ENCODE measurements around the gene CHADL.
"Not testable (repeated sequence)": the region's sequence is repeated elsewhere in the genome, so short reads cannot be mapped to it uniquely, and the experiment has no call there.

CHADL gene, protein sequence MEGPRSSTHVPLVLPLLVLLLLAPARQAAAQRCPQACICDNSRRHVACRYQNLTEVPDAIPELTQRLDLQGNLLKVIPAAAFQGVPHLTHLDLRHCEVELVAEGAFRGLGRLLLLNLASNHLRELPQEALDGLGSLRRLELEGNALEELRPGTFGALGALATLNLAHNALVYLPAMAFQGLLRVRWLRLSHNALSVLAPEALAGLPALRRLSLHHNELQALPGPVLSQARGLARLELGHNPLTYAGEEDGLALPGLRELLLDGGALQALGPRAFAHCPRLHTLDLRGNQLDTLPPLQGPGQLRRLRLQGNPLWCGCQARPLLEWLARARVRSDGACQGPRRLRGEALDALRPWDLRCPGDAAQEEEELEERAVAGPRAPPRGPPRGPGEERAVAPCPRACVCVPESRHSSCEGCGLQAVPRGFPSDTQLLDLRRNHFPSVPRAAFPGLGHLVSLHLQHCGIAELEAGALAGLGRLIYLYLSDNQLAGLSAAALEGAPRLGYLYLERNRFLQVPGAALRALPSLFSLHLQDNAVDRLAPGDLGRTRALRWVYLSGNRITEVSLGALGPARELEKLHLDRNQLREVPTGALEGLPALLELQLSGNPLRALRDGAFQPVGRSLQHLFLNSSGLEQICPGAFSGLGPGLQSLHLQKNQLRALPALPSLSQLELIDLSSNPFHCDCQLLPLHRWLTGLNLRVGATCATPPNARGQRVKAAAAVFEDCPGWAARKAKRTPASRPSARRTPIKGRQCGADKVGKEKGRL
- total RNA-seq = 0.54 to 1.5 (median 0.92) reads per million in 4 donors

DNA sequence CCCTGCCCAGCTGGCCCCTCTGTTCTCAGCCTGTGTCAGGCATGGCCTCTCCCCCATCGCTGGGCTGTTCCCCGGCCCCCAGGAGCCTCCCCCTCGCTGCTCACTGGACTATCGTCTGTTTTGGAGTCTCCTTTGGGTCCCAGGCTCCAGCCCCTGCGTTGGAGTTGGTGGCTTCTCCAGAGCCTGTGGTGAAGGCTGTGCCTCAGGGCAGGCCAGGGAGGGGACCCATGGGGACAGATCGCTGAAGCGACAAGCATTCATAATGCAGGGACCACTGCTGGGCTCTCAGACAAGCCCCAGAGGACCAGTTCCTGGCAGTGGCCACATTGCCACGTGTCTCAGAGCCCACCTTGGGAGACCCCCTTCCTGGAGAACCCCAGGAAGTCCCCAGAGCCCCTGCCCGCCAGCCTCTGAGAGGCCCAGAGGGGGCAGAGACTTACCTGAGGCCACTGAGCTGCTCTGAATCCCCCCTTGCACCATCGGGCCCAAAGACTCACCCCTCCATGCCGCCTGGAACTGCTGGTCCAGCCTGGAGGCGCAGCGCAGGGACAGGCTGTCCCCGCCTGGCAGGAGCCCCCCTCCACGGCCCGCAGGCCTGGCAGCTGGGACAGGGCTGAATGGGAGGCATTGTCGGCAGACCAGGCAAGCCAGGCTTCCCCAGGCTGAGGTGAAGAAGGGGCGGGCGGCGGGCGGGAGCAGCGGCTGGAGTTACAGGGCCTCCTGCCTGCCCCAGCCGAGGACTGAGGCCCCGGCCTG, at the start of gene CHADL:
Gene CHADL (minus strand): TSS at position 555 of the 756 bp plus-strand sequence. CDS start 50 bp downstream, at position 505.
- DNase-seq = no peak

DNA sequence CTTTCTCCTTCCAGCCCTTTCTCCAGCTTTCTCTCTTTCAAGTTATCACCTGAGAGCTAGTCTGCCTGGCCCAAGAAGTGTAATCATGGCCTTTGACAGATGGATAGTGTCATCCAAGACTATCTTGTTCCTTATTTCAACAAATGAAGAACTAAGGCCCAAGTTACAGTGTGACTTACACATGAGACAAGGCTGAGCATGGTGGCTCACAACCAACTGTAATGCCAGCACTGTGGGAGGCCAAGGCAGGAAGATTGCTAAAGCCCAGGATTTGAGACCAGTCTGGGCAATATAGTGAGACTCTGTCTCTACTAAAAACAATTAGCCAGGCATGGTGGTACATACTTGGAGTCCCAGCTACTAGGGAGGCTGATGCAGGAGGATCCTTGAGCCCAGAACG, 48.9 kb upstream of the CHADL start:
- DNase-seq = no peak

- DNase-seq = no peak
Observed at GRCh38 chr22:41288245-41288946, 47.7 kb upstream of the CHADL start.

- peak in 3 of 5 donors; percentile 27 to 78 (median 39) for DNase-seq
Observed at GRCh38 chr22:41286639-41287091, 45.9 kb upstream of the CHADL start.

DNA sequence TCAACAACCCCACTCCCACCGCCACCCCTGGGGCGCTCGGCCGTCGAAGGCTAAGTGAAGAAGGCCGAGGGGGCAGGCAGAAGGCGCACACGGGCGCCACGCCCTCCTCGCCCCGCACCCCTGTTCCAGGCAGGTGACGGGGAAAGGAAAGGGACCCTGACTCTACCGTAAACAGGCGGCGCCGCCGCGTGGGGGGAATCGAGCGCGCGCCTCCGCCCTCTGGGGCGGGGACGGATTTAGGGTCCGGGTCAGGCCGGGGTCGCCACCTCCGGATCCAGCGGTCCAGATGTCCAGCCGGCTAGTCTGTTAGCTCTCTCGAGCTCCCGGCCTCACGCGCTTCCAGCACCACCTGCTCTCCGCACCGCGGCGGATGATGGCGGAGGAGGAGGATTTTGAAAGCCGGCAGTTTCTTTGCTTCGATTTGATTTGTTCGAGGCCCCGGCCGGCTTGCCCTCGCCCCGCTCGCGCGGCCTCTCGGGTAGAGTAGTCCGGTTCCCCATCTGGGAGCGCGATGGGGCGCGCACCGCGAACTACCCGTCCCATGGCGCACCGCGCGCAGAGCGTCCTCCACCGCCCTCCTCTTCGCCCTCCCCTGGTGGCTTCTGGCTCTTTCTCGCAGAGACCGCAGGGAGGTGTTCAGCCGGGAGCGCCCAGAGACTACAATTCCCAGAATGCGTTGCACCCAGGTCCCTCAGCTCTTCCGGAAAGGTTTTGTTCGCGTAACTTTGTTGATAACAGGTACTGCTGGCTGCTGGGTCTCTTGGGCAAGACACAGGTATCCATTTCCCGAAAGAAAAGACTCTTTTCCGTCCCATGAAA, 45.3 kb upstream of the CHADL start, which contains the start of gene RANGAP1:
Gene RANGAP1 (minus strand): TSS at position 368 of the 819 bp plus-strand sequence. CDS start 5,143 bp downstream, outside the sequence.
- peak; percentile 95 to 99 (median 98) for DNase-seq

DNA sequence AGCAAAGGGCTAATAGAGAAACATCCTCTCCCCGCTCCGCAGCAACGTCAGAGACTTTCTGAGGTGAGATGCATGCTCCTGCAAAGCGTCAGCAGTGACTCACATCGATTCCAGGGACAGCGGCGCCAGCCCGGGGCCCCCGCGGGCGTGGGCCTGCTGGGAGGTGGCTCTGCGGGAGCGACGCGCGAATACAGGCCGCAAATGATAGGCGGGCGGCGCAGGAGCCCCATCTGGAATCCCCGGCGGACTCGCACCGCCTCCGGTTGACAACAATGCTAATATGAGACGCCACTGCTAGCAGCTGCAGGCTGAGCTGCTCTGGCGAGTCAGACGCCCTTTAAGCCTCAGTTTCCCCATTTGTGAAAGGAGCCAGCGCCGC, 44.7 kb upstream of the CHADL start:
- DNase-seq = peak; percentile 70 to 90 (median 78)

- no peak for DNase-seq
Observed at GRCh38 chr22:41284465-41284864, 43.7 kb upstream of the CHADL start.

DNA sequence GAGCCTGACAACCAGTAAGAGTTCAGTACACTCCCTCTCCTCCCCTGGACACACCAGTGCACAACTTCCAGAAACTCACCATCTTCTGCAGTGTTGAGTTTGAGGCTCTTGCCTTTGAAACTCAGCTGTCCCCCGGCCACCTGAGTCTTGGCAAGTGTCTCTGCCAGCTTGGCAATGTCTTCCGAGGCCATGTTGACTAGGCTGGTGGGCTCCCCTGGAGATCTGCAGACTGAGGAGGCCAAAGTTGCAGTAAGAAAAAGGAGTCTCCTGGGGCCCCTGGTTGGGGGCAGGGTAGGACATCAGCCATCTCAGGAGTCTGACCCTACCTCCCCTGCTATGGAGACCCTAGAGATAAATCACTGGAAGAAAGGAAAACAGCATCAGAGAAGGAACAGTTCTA, 40.1 kb upstream of the CHADL start:
- no peak for DNase-seq

DNA sequence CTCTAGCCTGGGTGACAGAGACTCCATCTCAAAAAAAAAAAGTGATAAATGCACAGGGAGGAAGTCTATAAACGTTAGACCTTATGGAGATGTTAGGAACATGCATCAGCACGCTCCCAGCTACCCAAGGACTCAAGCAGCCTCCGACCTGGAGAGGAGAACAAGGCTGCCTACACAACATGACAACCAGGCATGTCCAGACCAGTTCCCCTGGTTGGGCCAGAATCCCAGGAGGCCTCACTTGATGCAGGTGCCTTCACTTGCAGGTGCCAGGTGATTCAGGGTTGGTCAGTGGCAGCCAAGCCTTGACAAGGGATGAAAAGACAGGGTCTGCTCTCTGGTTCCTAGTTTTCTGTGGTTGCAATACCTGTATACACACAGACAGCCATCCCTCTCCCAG, 39.3 kb upstream of the CHADL start:
- no peak for DNase-seq

DNA sequence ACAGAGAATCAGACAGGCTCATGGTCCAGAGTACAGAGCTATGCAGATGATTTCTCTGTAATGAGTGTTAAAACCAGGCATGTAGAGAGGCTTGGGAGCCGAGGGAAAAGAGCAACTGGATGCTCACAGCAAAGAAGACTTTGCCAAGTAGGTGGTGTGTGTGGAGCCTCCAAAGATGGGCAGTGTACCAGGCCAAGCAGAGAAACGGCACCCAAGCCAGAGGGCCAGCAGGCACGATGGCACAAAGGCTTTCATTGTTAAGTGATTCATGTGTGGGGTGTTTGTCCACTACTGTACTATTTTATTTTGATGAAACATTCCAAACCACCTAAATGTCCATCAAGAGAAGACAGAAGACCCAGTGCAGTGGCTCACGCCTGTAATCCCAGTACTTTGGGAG, 34.1 kb upstream of the CHADL start:
- DNase-seq = no peak

DNA sequence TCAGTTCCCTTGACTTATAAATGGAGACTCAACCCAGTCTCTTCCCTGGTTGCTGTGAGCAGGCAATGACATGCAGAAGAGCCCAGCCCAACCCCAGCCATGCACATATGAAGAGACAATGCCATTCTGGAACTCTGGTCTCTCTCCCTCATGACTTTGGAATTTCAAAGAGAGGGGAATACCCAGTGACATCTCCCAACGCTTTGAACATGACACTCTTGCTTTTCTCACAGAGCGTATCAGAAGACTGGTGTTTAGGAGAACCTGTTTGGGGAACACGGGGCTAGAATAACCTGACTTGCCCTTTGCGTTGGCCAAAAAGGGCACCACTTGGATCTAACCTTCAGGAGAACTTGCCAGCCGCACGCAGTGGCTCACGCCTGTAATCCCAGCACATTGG, 32.4 kb upstream of the CHADL start:
- no peak for DNase-seq

GRCh38 chr22:41271787-41272186, 31.1 kb upstream of the CHADL start:
- no peak for DNase-seq

GRCh38 chr22:41267958-41268357, 27.2 kb upstream of the CHADL start:
- DNase-seq = no peak

GRCh38 chr22:41264408-41264941, 23.7 kb upstream of the CHADL start:
- no peak for DNase-seq

DNA sequence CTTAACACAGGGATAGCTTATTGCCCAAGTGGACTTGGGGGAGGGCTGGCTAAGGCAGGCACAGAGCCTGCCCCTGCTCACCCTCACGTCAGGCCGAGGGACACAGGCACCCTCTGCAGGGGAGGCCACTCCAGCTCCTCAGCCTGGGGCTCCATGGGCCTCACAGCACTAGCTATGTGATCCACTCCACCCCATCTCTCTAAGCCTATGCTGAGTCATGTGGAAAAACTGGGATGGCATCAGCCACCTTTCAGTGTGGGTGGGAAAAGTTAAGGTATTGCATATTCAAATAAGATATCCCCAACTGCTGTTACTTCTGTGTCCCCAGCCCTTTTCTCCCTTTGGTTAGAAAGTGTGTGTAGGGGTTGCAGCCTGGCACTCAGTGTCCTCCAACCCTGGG, 23.0 kb upstream of the CHADL start:
- DNase-seq = no peak

- DNase-seq = no peak
Observed at GRCh38 chr22:41262250-41262765, 21.6 kb upstream of the CHADL start.

DNA sequence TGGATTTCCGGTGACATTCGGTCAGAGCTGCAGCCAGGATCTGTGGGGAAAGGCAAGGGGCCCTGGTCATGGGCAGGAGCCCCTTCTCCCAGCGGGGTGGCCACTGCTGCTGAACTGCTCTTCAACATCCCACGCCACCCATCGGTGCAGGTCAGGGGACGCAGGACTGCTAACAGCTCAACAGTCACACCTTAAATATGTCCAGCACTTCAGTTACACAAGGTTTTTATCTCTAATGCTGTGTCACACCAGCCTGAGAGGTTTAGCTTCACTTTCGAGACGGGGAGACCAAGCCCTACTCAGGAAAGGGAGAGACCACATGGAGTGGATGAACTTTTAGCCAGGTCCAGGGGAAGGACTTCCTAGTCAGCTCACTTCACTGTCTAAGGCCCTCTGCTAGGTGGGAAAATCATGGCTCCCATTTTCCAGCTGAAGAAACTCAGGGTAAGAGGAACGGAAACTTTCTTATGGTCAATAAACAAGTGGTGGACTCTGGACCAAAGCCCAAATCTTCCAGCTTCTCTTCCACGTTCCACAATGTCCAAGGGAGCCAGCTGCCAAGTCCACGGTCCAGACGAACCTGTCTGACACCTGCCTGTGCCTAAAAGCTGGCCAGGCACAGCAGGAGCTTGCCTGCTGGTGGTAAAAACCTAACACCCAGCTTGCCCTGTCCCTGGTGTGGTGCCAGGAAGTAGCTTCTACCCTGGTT, 21.0 kb upstream of the CHADL start:
- no peak for DNase-seq

GRCh38 chr22:41260871-41261270, 20.1 kb upstream of the CHADL start:
- DNase-seq = no peak

DNA sequence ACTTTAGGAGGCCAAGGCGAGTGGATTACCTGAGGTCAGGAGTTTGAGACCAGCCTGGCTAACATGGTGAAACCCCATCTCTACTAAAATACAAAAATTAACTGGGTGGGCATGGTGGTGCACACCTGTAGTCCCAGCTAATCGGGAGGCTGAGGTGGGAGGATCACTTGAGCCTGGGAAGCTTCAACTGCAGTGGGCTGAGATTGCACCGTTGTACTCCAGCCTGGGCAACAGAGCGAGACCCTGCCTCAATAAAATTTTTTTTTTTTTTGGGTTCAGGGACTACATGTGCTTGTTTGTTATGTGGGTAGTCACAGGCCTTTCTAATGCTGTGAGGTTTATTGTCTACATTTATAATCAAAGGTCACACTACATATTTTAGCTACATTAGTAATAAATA, 19.0 kb upstream of the CHADL start:
- not testable (repeated sequence) for DNase-seq

- DNase-seq = no peak
Observed at GRCh38 chr22:41257696-41258095, 17.0 kb upstream of the CHADL start.
